Measurements from ENCODE around the gene DTHD1. TPM values are rescaled to one million over a fixed set of nuclear protein-coding genes. Genes with fewer than 3 reads are reported as not detected.

The DTHD1 gene
- total and polyA plus RNA-seq, 10 of the 15 experiments (the other 5 are each of a cell fraction or from before 2014, with no cell fraction given) = 0.05 to 2.8 (median 1.4) TPM

- H3K27ac ChIP-seq (ENCODE audit: control insufficient read depth, insufficient read depth) = peak overlapping the region; percentile 13; the same call in 1 of the 2 replicates
- POLR2A ChIA-PET = interaction anchor here (1.2 kb wide), 1 partner anchor 9 kb away, joined by 5 read pairs; no protein-coding TSS in a partner anchor
- no peaks in the 10 kb centered on the region for H3K79me2 ChIP-seq (ENCODE audit: control insufficient read depth, insufficient read depth, low read length)
- peak overlapping the region; percentile 83; the same call in 1 of the 2 replicates for H3K4me2 ChIP-seq (ENCODE audit: control insufficient read depth, insufficient read depth)
- in situ Hi-C loops (cut with MboI) (no loop called here), intact Hi-C loops (cut with micrococcal nuclease; ENCODE audit: unreplicated experiment) (no loop called here)
- FAIRE-seq = no peak
- H3K9ac ChIP-seq (ENCODE audit: control insufficient read depth, insufficient read depth, low read length) = peak overlapping the region; percentile 26; the same call in 1 of the 2 replicates
- RAD21 ChIA-PET (ENCODE audit: unreplicated experiment) = interaction anchor here (0.8 kb wide), 1 partner anchor 89 kb away, joined by 3 read pairs; no protein-coding TSS in a partner anchor
- TF ChIP-seq CTCF (IDR thresholded peaks at IDR 0.05 in 2 of 3, conservative IDR thresholded peaks at IDR 0.05 in 1 of 3; ENCODE audit: control insufficient read depth in 2 of 3, extremely low read depth in 1 of 3, insufficient read depth in 1 of 3, low read depth in 3 of 3, low read length in 3 of 3) (no peak), PML (IDR thresholded peaks at IDR 0.05; ENCODE audit: low read length) (0 out of 2 replicates have a peak, but pooled peaks have one; percentile 26), RELB (IDR thresholded peaks at IDR 0.05; ENCODE audit: low read depth) (no peak)
- H3K36me3 ChIP-seq (ENCODE audit: control insufficient read depth in 2 of 2, insufficient read depth in 2 of 2, low read length in 1 of 2) = no peaks in the 10 kb centered on the region
- CTCF ChIA-PET = interaction anchor here (1.3 kb wide), 1 partner anchor 66 kb away, joined by 4 read pairs; the partner anchor contains the start of gene ARAP2
- H4K20me1 ChIP-seq (ENCODE audit: control insufficient read depth, insufficient read depth) = no peaks in the 10 kb centered on the region
- no TSS peak for BruUV-seq (replicated peaks)
- H3K9me3 ChIP-seq (replicated peaks; ENCODE audit: control insufficient read depth, insufficient read depth, low read length) = no peaks in the 10 kb centered on the region; the same call in 2 of the 3 replicates
- no peak for DNase-seq (ENCODE audit: low read depth, low spot score)
- 40% methylated on average over 4 of the region's 4 CpGs for WGBS (ENCODE audit: insufficient coverage, insufficient replicate concordance, low lambda C conversion rate, missing lambda C conversion rate)
- H3K4me1 ChIP-seq (ENCODE audit: control insufficient read depth, insufficient read depth, low read length) = peaks cover 9% of the 10 kb centered on the region
- SMC1A ChIA-PET (ENCODE audit: uncharacterized antibody, unreplicated experiment) = interaction anchor here (0.7 to 1.8 kb wide), 6 partner anchors 10 to 55 kb away, joined by 3 to 7 read pairs (median 4); no protein-coding TSS in a partner anchor
- no peaks in the 10 kb centered on the region for H3K27me3 ChIP-seq (replicated peaks in 1 of 2; ENCODE audit: control insufficient read depth in 2 of 2, insufficient read depth in 2 of 2, low read length in 1 of 2)
- peak overlapping the region; percentile 3 for H2AFZ ChIP-seq (ENCODE audit: control insufficient read depth, low read depth, low read length)
- no peak overlapping the region for H3K4me3 ChIP-seq
- ATAC-seq = no peak
Observed at GRCh38 chr4:36310216-36310615, 28.8 kb downstream of the DTHD1 start.
